Esophagus muscularis mucosa (tissue), 4 donors: ENCODE results near the gene OBP2A.
"Not testable (repeated sequence)": the region's sequence is repeated elsewhere in the genome, so short reads cannot be mapped to it uniquely, and the experiment has no call there.

Experiments used
- CTCF ChIP-seq, 3 experiments: fragments of 200-600 bp in 2 of 3; fragments of 450-650 bp in 1 of 3; sonication (generic) in 2 of 3; IDR thresholded peaks; one replicate each; pipeline ENCODE4 v1.5.1; 2017 to 2019; ENCODE audit warnings: antibody characterized with exemption in 3 of 3, mild to moderate bottlenecking in 2 of 3, moderate library complexity in 1 of 3
- EP300 ChIP-seq: sonication (generic); formaldehyde crosslinking; IDR thresholded peaks from one replicate; pipeline ENCODE4 v1.6.1; 2017; ENCODE audit warnings: antibody characterized with exemption
- POLR2A ChIP-seq: fragments of 450-650 bp; IDR thresholded peaks from one replicate; pipeline ENCODE4 v1.6.1; 2017; ENCODE audit warnings: antibody characterized with exemption, moderate library complexity, mild to moderate bottlenecking, low read depth
- POLR2AphosphoS5 ChIP-seq, 2 donors: sonication (generic); formaldehyde crosslinking; IDR thresholded peaks; one replicate each; pipeline ENCODE4 v1.6.1; 2017; ENCODE audit warnings: antibody characterized with exemption in 2 of 2

- not testable (repeated sequence) for TF ChIP-seq POLR2A; CTCF (IDR thresholded peaks at IDR 0.05); POLR2AphosphoS5 (IDR thresholded peaks at IDR 0.05); EP300
These were observed 2.5 kb upstream of the OBP2A start for GRCh38 chr9:135543262-135543894.
